ENCODE results near the gene PRMT1. TPM values are rescaled to one million over a fixed set of nuclear protein-coding genes. Genes with fewer than 3 reads are reported as not detected.

Gene PRMT1
- total and polyA plus RNA-seq, 9 of the 15 experiments (the other 6 are each of a cell fraction or from before 2014, with no cell fraction given): 13.3 to 464 (median 326) TPM

- TF ChIP-seq REST (IDR thresholded peaks at IDR 0.05; ENCODE audit: borderline replicate concordance): no peak
- no peak for TF ChIP-seq REST (CRISPR knock-in tag; IDR thresholded peaks at IDR 0.05; ENCODE audit: low read depth)
- peak; percentile 56 for TF ChIP-seq RBBP5 (IDR thresholded peaks at IDR 0.05; ENCODE audit: borderline replicate concordance, insufficient read depth, low read length, poor library complexity, severe bottlenecking)
- no peak for TF ChIP-seq FOS (IDR thresholded peaks at IDR 0.05; ENCODE audit: extremely low read depth, insufficient read length)
- TF ChIP-seq, protein P1, sequence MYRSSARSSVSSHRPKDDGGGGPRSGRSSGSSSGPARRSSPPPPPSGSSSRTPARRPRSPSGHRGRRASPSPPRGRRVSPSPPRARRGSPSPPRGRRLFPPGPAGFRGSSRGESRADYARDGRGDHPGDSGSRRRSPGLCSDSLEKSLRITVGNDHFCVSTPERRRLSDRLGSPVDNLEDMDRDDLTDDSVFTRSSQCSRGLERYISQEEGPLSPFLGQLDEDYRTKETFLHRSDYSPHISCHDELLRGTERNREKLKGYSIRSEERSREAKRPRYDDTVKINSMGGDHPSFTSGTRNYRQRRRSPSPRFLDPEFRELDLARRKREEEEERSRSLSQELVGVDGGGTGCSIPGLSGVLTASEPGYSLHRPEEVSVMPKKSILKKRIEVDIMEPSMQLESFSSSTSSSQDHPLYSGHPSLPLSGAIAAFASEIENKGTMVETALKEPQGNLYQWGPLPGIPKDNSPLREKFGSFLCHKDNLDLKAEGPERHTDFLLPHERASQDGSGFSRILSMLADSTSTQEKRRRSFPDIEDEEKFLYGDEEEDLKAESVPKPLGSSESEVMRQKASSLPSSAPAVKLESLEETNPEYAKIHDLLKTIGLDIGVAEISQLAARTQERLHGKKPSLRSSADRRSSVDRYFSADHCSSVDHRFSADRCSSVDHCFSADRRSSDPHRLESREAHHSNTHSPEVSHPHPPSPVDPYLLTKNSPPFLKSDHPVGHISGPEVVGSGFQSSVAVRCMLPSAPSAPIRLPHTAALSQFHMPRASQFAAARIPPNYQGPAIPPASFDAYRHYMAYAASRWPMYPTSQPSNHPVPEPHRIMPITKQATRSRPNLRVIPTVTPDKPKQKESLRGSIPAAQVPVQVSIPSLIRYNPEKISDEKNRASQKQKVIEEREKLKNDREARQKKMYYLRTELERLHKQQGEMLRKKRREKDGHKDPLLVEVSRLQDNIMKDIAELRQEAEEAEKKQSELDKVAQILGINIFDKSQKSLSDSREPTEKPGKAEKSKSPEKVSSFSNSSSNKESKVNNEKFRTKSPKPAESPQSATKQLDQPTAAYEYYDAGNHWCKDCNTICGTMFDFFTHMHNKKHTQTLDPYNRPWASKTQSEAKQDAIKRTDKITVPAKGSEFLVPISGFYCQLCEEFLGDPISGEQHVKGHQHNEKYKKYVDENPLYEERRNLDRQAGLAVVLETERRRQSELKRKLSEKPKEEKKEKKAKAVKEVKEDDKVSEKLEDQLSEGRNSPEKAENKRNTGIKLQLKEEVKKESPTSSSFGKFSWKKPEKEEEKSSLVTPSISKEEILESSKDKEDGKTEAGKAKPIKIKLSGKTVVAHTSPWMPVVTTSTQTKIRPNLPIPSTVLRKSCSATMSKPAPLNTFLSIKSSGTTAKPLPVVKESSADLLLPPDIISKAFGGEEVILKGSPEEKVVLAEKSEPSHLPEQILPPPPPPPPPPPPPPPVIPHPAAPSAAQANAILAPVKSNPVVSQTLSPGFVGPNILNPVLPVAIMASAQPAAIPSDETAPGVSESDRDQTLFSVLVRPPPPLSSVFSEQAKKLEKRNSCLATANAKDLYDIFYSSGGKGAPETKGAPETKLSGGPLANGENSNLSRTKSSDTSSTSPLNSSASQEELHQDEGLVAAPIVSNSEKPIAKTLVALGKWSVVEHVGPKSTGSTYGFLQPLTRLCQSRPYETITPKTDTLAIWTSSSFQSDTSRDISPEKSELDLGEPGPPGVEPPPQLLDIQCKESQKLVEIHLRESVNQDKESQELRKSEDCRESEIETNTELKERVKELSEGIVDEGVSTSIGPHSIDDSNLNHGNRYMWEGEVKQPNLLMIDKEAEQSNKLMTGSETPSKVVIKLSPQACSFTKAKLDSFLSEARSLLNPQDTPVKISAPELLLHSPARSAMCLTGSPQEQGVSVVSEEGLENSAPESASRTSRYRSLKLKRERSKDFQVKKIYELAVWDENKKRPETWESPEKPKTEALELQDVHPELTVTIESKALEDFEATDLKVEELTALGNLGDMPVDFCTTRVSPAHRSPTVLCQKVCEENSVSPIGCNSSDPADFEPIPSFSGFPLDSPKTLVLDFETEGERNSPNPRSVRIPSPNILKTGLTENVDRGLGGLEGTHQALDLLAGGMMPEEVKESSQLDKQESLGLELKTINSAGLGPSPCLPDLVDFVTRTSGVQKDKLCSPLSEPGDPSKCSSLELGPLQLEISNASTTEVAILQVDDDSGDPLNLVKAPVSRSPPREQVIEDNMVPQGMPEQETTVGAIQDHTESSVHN (IDR thresholded peaks at IDR 0.05; ENCODE audit: borderline replicate concordance in 1 of 2, low read depth in 1 of 2): no peak
- peak; percentile 77 for TF ChIP-seq CEBPB (tag; IDR thresholded peaks at IDR 0.05)
- TF ChIP-seq SP2 (IDR thresholded peaks at IDR 0.05; ENCODE audit: extremely low read depth, low read depth, low read length, poor library complexity, severe bottlenecking): peak; percentile 17
- TF ChIP-seq MAFG (tag; conservative IDR thresholded peaks at IDR 0.05): no peak
- TF ChIP-seq XRCC5 (IDR thresholded peaks at IDR 0.05; ENCODE audit: low read depth, low read length): 0 out of 2 replicates have a peak, but pooled peaks have one; percentile 61
- no peak for TF ChIP-seq KAT8 (IDR thresholded peaks at IDR 0.05; ENCODE audit: low read depth)
Measured at GRCh38 chr19:49641688-49642491, 35.2 kb upstream of the PRMT1 start, which contains the start of gene SCAF1 (continued).
